T-helper 17 cell (primary cell): ENCODE measurements around the gene COMMD1. TPM values are rescaled to one million over a fixed set of nuclear protein-coding genes. Genes with fewer than 3 reads are reported as not detected.
"Not testable (repeated sequence)": the region's sequence is repeated elsewhere in the genome, so short reads cannot be mapped to it uniquely, and the experiment has no call there.

Source experiments
- ATAC-seq: fragments of 150-1000 bp; cut with Tn5 transposase; 2 replicates; pipeline ENCODE4 v1.10.0; 2021; ENCODE audit warnings: mild to moderate bottlenecking, moderate library complexity
- DNase-seq, 3 donors: peaks; one replicate each; pipeline versions ENCODE4 v3.0.0 to v3.0.0-alpha.2; 2020 to 2021
- H3K9me3 ChIP-seq: one replicate; pipeline ENCODE4 v1.7.0; 2013; ENCODE audit warnings: low read length, mild to moderate bottlenecking; ENCODE audit not compliant: control insufficient read depth, poor library complexity, severe bottlenecking
- H3K27ac Mint-ChIP-seq: one replicate; pipeline ENCODE4 v1.8.0; 2022; ENCODE audit warnings: mild to moderate bottlenecking, moderate library complexity, mixed read lengths
- H3K27me3 Mint-ChIP-seq: one replicate; pipeline ENCODE4 v1.8.0; 2022; ENCODE audit warnings: mixed read lengths
- H3K36me3 Mint-ChIP-seq: one replicate; pipeline ENCODE4 v1.8.0; 2022; ENCODE audit warnings: low read depth, mixed read lengths
- H3K4me1 Mint-ChIP-seq: one replicate; pipeline ENCODE4 v1.8.0; 2022; ENCODE audit warnings: mild to moderate bottlenecking, mixed read lengths
- H3K4me3 Mint-ChIP-seq: one replicate; pipeline ENCODE4 v1.8.0; 2022; ENCODE audit warnings: mild to moderate bottlenecking, moderate library complexity, mixed read lengths
- total RNA-seq, 4 donors: library from RNA in 2 of 4; stranded (reverse) in 2 of 4; gene quantifications; one replicate each; pipeline ENCODE4 v1.2.3 and lab custom pipeline; 2022 to 2026

Gene COMMD1
- total RNA-seq (10 to 100 TPM; 21.5 to 23.8 TPM), total RNA-seq (lab: John Stamatoyannopoulos, UW) (11.1 to 14.3 reads per million in 2 donors)

DNA sequence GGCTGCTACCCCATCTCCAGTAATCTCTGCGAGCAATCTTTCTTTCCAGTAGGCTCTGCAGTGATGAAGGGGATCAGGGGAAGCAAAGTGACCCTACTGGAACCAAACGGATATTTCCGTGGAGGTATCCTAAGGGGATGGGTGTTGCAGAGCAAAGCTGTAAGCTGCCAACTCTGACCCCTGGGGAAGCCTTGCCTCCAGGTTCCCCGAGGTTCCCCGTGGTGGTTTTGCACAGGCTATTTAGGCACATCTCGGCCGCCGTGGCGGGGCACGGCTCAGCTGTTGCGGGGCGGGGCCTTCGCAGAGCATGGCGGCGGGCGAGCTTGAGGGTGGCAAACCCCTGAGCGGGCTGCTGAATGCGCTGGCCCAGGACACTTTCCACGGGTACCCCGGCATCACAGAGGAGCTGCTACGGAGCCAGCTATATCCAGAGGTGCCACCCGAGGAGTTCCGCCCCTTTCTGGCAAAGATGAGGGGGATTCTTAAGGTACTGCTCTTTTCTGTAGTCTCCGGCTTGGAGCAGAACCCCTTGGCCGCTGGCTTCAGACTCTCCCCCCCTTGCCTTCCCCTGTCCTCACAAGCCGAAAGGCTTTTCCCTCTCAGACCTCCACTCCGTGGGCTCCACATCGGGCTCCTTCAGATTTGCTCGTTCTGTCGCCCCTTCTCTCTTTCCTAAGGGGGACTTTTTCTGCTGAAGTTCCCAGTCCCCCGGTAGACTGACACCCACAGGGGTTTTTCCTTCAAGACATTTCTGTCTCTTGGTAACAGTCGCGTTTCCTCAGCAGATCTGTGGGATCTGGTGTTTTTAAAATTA is at the start of gene COMMD1:
Gene COMMD1, plus strand, starts transcription at position 303 of the 814 bp plus-strand sequence. Its CDS starts 5 bp downstream, at position 308.
- Mint-ChIP-seq H3K36me3 (no peaks in the 10 kb centered on the region), H3K4me1 (peaks cover 18% of the 10 kb centered on the region), H3K4me3 (peak within 1 kb of the TSS; percentile 97), H3K27me3 (no peaks in the 10 kb centered on the region), H3K27ac (peak within 1 kb of the TSS; percentile 92)
- H3K9me3 ChIP-seq = no peaks in the 10 kb centered on the region
- DNase-seq (peak; percentile 65 to 74 (median 70)), ATAC-seq (peak; percentile 99)

DNA sequence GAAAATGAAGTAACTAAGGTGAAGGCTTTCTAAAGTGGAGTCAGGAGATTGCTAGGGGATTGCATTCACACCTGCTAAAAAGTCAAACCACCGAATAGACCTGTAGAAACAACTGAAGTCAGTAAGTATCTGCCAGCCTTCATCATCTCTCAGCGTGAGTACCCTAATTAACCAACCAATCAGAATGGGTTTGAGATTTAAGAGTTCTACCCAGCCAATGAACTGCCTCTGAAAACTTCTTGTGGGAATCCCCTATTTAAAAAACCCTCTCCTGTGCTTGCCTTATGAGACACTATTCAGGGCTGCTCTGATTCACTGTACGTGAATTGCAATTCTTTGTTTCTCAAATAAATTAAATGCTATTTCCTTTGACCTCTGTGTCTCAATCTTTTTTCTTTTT is 48.2 kb upstream of the COMMD1 start:
- Mint-ChIP-seq H3K4me1 (peaks cover 17% of the 10 kb centered on the region), H3K27ac (no peak overlapping the region), H3K27me3 (no peaks in the 10 kb centered on the region), H3K36me3 (peaks cover 2% of the 10 kb centered on the region), H3K4me3 (no peak overlapping the region)
- DNase-seq = no peak
- no peaks in the 10 kb centered on the region for H3K9me3 ChIP-seq
- no peak for ATAC-seq

DNA sequence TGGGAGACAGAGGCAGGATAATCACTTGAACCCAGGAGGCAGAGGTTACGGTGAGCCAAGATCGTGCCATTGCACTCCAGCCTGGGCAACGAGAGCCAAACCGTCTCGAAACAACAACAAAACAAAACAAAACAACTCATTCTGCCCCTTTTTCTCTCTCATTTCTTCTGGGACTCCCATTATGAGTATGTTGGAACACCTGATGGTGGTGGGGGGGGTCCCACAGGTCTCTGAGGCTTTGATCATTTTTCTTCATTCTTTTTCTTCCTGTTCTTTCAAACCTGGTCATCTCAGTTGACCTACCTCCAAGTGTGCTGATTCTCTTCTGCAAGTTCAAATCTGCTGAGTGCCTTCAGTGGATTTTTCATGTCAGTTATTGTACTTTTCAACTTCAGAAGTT is 43.4 kb upstream of the COMMD1 start:
- Mint-ChIP-seq H3K4me1 (peaks cover 2% of the 10 kb centered on the region), H3K36me3 (peaks cover 7% of the 10 kb centered on the region), H3K4me3 (no peak overlapping the region), H3K27ac (no peak overlapping the region), H3K27me3 (no peaks in the 10 kb centered on the region)
- no peak for DNase-seq
- H3K9me3 ChIP-seq = no peaks in the 10 kb centered on the region
- ATAC-seq = no peak

DNA sequence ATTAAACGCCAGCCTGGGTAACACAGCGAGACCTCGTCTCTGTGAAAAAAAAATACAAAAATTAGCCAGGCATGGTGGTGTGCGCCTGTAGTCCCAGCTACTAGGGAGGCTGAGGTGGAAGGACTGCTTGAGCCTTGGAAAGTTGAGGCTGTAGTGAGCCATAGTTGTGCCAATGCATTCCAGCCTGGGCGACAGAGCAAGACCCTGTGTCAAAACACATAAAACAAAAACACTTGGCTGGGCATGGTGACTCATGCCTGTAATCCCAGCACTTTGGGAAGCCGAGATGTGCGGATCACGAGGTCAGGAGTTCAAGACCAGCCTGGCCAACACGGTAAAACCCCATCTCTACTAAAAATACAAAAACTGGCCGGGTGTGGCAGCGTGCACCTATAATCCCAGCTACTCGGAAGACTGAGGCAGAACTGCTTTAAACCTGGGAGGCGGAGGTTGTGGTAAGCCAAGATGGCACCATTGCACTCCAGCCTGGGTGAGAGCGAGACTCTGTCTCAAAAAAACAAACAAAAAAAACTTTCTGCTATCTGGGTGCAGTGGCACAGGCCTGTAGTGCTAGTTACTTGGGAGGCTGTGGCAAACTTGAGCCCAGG is 38.9 kb upstream of the COMMD1 start:
- not testable (repeated sequence) for H3K9me3 ChIP-seq, H3K27me3 Mint-ChIP-seq, ATAC-seq, H3K4me1 Mint-ChIP-seq, DNase-seq, H3K27ac Mint-ChIP-seq
- Mint-ChIP-seq H3K4me3 (peak overlapping the region; percentile 12), H3K36me3 (peaks cover 13% of the 10 kb centered on the region)

DNA sequence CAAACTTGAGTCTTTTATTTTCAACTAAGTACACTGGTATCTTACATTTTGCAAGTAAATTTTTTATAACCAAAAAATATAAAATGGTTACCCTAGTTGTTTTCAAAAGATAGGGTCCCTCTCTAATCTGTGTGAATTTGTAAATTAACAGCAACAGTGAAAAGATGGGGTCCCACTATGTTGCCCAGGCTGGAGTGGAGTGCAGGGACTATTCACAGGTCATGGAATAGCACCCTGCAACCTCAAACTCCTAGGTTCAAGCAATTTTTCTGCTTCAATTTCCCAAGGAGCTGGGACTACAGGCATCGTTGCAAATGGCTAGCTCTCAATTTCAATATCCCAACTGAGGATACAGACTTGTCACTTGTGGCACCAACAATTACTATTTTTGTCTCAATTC is 29.1 kb upstream of the COMMD1 start:
- peaks cover under 1% of the 10 kb centered on the region for H3K36me3 Mint-ChIP-seq

DNA sequence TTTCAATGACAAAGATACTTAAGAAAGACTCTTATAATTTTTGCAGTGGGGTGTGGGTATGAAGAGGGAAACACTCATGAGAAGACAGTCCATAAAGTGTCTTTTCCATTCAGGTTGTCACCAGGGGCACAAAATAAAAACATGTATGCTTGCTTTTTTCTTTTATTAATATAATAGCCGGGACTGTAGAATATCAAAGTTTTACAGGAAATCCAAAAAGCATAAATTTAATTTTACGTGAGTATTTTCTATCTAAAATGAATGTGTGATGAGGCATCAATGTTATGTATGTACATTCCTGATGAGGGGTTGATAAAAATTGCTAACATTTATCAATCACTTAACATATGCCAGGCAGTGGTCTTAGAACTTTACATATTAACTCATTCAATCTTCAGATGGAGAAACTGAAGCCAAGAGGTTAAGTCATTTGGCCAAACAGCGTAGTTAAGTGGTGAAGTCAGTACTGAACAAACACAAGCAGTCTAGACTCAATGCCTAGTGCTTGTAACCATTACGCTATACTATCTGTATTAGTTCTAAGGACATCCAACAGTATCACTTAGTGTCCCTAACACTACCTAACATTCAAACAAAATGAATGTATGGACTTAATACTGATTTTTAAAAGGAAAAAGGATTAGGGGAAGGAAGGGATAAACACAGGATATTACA is 27.8 kb upstream of the COMMD1 start:
- Mint-ChIP-seq H3K27me3 (no peaks in the 10 kb centered on the region), H3K4me1 (no peaks in the 10 kb centered on the region), H3K27ac (no peak overlapping the region), H3K4me3 (no peak overlapping the region), H3K36me3 (no peaks in the 10 kb centered on the region)
- ATAC-seq = no peak
- DNase-seq = no peak
- H3K9me3 ChIP-seq = no peaks in the 10 kb centered on the region

More for the DNA sequence above, 29.1 kb upstream of the COMMD1 start:
- Mint-ChIP-seq H3K4me3 (no peak overlapping the region), H3K4me1 (peaks cover under 1% of the 10 kb centered on the region), H3K27me3 (no peaks in the 10 kb centered on the region), H3K27ac (no peak overlapping the region)
- H3K9me3 ChIP-seq = no peaks in the 10 kb centered on the region
- no peak for DNase-seq
- ATAC-seq = no peak

DNA sequence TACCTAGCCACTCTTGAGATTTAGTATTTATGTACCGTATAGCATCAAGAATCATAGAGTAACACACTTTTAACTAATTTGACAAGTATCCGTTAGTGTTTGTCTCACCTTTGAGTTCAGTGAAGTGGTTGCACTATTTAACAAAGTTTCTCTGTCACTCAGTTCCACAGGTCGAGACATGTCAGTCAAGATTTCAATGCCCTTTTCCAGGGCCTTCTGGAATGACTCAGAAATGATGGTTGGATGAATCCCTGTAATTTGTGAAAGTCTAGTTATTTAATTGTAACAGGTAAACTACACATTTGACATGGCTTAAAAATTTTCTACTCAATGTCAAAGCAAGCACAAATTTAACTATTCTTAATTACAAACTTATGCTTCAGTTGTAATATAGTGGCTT is 26.7 kb upstream of the COMMD1 start:
- no peak overlapping the region for H3K4me3 Mint-ChIP-seq
- ATAC-seq (no peak), DNase-seq (no peak)
- H3K27me3 Mint-ChIP-seq = no peaks in the 10 kb centered on the region
- H3K36me3 Mint-ChIP-seq = no peaks in the 10 kb centered on the region
- no peak overlapping the region for H3K27ac Mint-ChIP-seq
- H3K9me3 ChIP-seq = no peaks in the 10 kb centered on the region
- H3K4me1 Mint-ChIP-seq = no peaks in the 10 kb centered on the region

DNA sequence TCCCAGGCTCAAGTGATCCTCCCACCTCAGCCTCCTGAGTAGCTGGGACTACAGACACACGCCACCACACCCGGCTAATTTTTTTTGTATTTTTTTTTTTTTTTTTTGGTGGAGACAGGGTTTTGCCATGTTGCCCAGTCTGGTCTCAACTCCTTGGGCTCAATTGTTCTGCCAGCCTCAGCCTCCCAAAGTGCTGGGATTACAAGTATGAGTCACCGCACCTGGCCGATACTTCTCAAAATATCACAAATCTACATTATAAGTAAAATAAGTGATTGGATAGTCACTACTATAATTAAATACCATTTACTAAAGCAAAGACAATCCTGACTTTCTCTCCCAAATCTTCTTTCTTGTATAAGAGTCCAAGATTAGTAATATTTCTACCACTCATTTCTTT is 26.1 kb upstream of the COMMD1 start:
- H3K4me3 Mint-ChIP-seq, ATAC-seq, H3K4me1 Mint-ChIP-seq, H3K36me3 Mint-ChIP-seq, DNase-seq, H3K27ac Mint-ChIP-seq, H3K27me3 Mint-ChIP-seq, H3K9me3 ChIP-seq: not testable (repeated sequence)

DNA sequence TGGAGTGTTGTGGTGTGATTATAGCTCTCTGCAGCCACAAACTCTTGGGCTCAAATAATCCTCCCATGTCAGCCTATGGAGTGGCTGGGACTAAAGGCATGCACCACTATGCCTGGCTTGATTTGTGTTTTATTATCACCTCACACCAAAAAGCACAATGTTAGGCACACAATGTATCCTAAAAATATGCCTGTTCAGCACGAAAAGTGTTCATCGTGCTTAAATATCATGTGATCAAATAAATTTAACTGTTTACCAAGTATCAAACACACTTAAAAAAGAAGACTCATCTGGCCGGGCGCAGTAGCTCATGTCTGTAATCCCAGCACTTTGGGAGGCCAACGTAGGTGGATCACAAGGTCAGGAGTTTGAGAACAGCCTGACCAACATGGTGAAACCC is 22.6 kb upstream of the COMMD1 start:
- no peaks in the 10 kb centered on the region for H3K27me3 Mint-ChIP-seq
- H3K36me3 Mint-ChIP-seq = no peaks in the 10 kb centered on the region
- H3K4me1 Mint-ChIP-seq = peaks cover 14% of the 10 kb centered on the region
- H3K4me3 Mint-ChIP-seq = no peak overlapping the region
- peak overlapping the region; percentile 37 for H3K27ac Mint-ChIP-seq
- ATAC-seq (no peak), DNase-seq (no peak)
- no peaks in the 10 kb centered on the region for H3K9me3 ChIP-seq

DNA sequence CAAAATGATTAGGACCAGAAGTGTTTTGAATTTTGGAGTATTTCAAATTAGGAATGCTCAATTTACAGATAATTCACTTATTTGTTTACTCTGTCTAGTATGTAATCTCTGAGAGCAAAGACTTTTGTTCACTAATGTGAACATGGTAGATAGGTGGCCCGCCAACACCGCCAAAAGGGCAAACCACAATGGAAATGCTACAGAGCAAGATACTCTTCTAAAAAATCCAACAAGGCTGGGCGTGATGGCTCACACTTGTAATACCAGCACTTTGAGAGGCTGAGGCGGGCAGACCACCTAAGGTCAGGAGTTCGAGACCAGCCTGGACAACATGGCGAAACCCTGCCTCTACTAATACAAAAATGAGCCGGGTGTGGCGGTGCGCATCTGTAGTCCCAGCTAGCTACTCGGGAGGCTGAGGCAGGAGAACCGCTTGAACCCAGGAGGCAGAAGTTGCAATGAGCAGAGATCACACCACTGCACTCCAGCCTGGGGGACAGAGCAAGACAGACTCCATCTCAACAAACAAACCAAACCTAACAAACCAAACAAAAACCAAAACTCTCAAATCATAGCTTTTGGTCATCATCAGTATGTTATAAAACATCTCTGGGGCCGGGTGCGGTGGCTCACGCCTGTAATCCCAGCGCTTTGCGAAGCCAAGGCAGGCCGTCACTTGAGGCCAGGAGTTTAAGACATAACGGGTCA is 19.4 kb upstream of the COMMD1 start:
- no peaks in the 10 kb centered on the region for H3K27me3 Mint-ChIP-seq
- peak overlapping the region; percentile 98 for H3K4me3 Mint-ChIP-seq
- peaks cover 19% of the 10 kb centered on the region for H3K4me1 Mint-ChIP-seq
- no peaks in the 10 kb centered on the region for H3K36me3 Mint-ChIP-seq
- DNase-seq (no peak), ATAC-seq (no peak)
- no peaks in the 10 kb centered on the region for H3K9me3 ChIP-seq
- H3K27ac Mint-ChIP-seq = peak overlapping the region; percentile 99

DNA sequence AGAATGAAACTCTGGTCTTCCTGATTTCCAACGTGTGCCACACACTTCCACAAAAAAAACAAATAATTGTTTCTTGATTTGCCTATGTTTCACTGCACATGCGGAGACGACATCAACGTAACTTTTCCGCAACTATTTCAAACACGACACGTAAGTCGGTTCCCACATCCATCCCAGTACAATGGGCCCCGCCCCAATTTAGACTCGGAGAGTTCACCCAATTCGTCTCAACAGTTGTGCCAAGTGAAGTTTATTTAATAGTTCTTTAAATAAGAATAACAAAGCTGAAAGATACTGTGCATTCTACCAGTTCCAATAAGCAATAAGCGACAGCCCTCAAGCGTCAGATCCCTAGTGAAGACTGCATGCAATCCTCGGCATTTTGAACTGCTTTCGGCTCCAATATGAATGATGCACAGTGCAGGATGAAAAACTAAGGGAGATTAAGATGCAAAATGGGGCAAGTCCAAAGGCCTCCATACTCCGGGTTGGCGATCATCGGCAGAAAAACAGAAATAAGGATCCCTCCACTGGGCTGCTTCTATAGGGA is 17.7 kb upstream of the COMMD1 start:
- no peak for DNase-seq
- ATAC-seq = peak; percentile 18

DNA sequence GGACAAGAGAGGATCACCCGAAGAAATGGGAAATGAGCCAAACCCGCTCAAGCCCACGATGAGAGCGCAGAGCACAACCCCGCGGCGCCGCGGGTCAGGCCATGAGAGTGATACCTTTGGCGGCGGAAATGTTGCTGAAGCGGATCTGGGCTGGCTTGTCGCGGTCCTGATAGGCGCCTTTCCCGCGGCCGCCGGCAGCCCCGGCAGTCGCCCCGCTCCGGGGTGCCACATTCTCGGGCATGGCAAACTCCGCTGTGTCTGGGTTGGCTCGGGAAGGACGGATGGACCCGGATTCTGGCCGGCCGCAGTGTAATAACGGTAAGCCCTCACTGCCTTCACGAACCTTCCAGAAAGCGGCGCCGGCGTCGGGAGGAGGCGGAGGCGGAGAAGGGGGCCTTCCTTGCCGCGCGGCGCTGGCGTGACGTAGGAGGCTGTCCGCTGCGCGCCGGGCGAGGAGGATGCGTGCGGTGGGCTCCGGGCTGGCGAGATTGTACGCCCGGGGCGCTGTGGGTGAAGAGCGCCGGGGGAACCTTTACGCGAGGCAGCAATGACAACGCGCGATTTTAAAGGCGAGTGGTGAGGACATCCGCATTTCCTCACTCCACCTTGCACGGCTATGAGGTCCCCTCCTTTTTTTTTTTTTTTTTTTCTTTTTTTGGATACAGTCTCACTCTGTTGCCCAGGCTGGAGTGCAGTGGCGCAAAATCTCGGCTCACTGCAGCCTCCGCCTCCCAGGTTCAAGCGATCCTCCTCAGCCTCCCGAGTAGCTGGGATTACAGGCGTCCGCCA is 17.0 kb upstream of the COMMD1 start, which contains the start of gene CCT4:
Gene CCT4, minus strand, starts transcription at position 390 of the 789 bp plus-strand sequence. Its CDS starts 149 bp downstream, at position 241.
- DNase-seq (peak; percentile 82 to 87 (median 84)), ATAC-seq (peak; percentile 85)
- Mint-ChIP-seq H3K27me3 (no peaks in the 10 kb centered on the region), H3K4me1 (peaks cover 19% of the 10 kb centered on the region), H3K4me3 (peak within 1 kb of the TSS; percentile 98), H3K27ac (peak within 1 kb of the TSS; percentile 99), H3K36me3 (no peaks in the 10 kb centered on the region)
- no peaks in the 10 kb centered on the region for H3K9me3 ChIP-seq

More for the DNA sequence above, 17.7 kb upstream of the COMMD1 start:
- Mint-ChIP-seq H3K36me3 (no peaks in the 10 kb centered on the region), H3K27me3 (no peaks in the 10 kb centered on the region), H3K27ac (peak overlapping the region; percentile 99), H3K4me3 (peak overlapping the region; percentile 98), H3K4me1 (peaks cover 19% of the 10 kb centered on the region)
- H3K9me3 ChIP-seq = no peaks in the 10 kb centered on the region
